Neural cell (in vitro differentiated cells): ENCODE measurements around the gene DYRK4. TPM values are rescaled to one million over a fixed set of nuclear protein-coding genes. Genes with fewer than 3 reads are reported as not detected.

Experiments used
- H2AFZ ChIP-seq: fragments of 200-600, 300-800 bp; sonication (generic), shearing (Covaris generic); 2 replicates; pipeline ENCODE4 v1.6.0; 2014; ENCODE audit warnings: low read depth, mild to moderate bottlenecking, antibody characterized with exemption, low read length, moderate library complexity
- H3F3A ChIP-seq: fragments of 200-600 bp; shearing (Covaris generic); 2 replicates; pipeline ENCODE4 v1.6.1; 2016; ENCODE audit warnings: mild to moderate bottlenecking, moderate library complexity, mixed read lengths, antibody characterized with exemption, low read length; ENCODE audit not compliant: insufficient read depth, poor library complexity, severe bottlenecking
- H3K27ac ChIP-seq: fragments of 200-600, 300-800 bp; sonication (generic), shearing (Covaris generic); 2 replicates; pipeline ENCODE4 v1.5.1; 2014; ENCODE audit warnings: mild to moderate bottlenecking, low read length, moderate library complexity
- H3K27me3 ChIP-seq: fragments of 300-800, 200-600 bp; sonication (generic), shearing (Covaris generic); 2 replicates; pipeline ENCODE4 v1.6.0; 2014; ENCODE audit warnings: mild to moderate bottlenecking, low read depth, low read length, moderate library complexity; ENCODE audit not compliant: insufficient read depth
- H3K36me3 ChIP-seq: fragments of 300-800, 200-600 bp; sonication (generic), shearing (Covaris generic); 2 replicates; pipeline ENCODE4 v1.5.1; 2014; ENCODE audit warnings: mild to moderate bottlenecking, antibody characterized with exemption, low read length, moderate library complexity; ENCODE audit not compliant: insufficient read depth
- H3K4me2 ChIP-seq: fragments of 300-800, 200-600 bp; sonication (generic), shearing (Covaris generic); 2 replicates; pipeline ENCODE4 v1.6.0; 2014; ENCODE audit warnings: mild to moderate bottlenecking, low read length
- H3K4me3 ChIP-seq: fragments of 300-800, 200-600 bp; sonication (generic), shearing (Covaris generic); 2 replicates; pipeline ENCODE4 v1.5.1; 2014; ENCODE audit warnings: mild to moderate bottlenecking, low read length, moderate library complexity
- H3K79me2 ChIP-seq: fragments of 200-600 bp; shearing (Covaris generic); replicated peaks from 2 replicates; pipeline ENCODE4 v1.6.0; 2014; ENCODE audit warnings: mild to moderate bottlenecking, low read length, moderate library complexity; ENCODE audit not compliant: insufficient read depth
- H3K9ac ChIP-seq: fragments of 300-800, 200-600 bp; sonication (generic), shearing (Covaris generic); 2 replicates; pipeline ENCODE4 v1.6.1; 2016; ENCODE audit warnings: mild to moderate bottlenecking, low read length, mixed read lengths
- H3K9me2 ChIP-seq: fragments of 200-600 bp; shearing (Covaris generic); 2 replicates; pipeline ENCODE4 v1.6.1; 2016; ENCODE audit warnings: mild to moderate bottlenecking, low read length, mixed read lengths; ENCODE audit not compliant: insufficient read depth
- H3K9me3 ChIP-seq: fragments of 200-600, 300-800 bp; sonication (generic), shearing (Covaris generic); 2 replicates; pipeline ENCODE4 v1.6.1; 2016; ENCODE audit warnings: mild to moderate bottlenecking, mixed run types, low read length, moderate library complexity, mixed read lengths
- H4K20me1 ChIP-seq: fragments of 200-600 bp; shearing (Covaris generic); 2 replicates; pipeline ENCODE4 v1.6.1; 2016; ENCODE audit warnings: mild to moderate bottlenecking, mixed run types; ENCODE audit not compliant: insufficient read depth
- CTCF ChIP-seq: fragments of 450-650 bp; IDR thresholded peaks from 2 replicates; pipeline ENCODE4 v1.5.1; 2014; ENCODE audit warnings: antibody characterized with exemption, mild to moderate bottlenecking, moderate library complexity; ENCODE audit not compliant: poor library complexity, severe bottlenecking
- EP300 ChIP-seq: fragments of 450-650 bp; conservative IDR thresholded peaks from 2 replicates; pipeline ENCODE4 v1.6.1; 2014; ENCODE audit warnings: antibody characterized with exemption, mild to moderate bottlenecking, moderate library complexity; ENCODE audit not compliant: poor library complexity, severe bottlenecking
- MXI1 ChIP-seq: fragments of 450-650 bp; conservative IDR thresholded peaks from 2 replicates; pipeline ENCODE4 v1.6.1; 2014; ENCODE audit warnings: antibody characterized with exemption, mild to moderate bottlenecking; ENCODE audit not compliant: poor library complexity, severe bottlenecking
- POLR2AphosphoS5 ChIP-seq: IDR thresholded peaks from 2 replicates; pipeline ENCODE4 v1.6.1; 2012
- RAD21 ChIP-seq: fragments of 450-650 bp; conservative IDR thresholded peaks from 2 replicates; pipeline ENCODE4 v1.6.1; 2014; ENCODE audit warnings: antibody characterized with exemption, mild to moderate bottlenecking, moderate library complexity
- SMC3 ChIP-seq: fragments of 450-650 bp; conservative IDR thresholded peaks from 2 replicates; pipeline ENCODE4 v1.6.1; 2014; ENCODE audit warnings: antibody characterized with exemption, mild to moderate bottlenecking, moderate library complexity; ENCODE audit not compliant: poor library complexity
- TAF1 ChIP-seq: IDR thresholded peaks from 2 replicates; pipeline ENCODE4 v1.6.1; 2012; ENCODE audit warnings: low read depth
- polyA plus RNA-seq: library from polyadenylated mRNA; depleted of rRNA; stranded (reverse); fragments of >200 nt; gene quantifications from 2 replicates; pipeline ENCODE4 v1.2.3, GENCODE V29; 2014

Gene DYRK4
- polyA plus RNA-seq, 1 donor from 2014 or later: 13.2 TPM

GRCh38 chr12:4563336-4563735 lies 1.3 kb downstream of the DYRK4 start:
- Histone ChIP-seq H2AFZ (no peak overlapping the region), H3K27ac (no peak overlapping the region)

GRCh38 chr12:4564818-4565217 lies 2.8 kb downstream of the DYRK4 start:
- Histone ChIP-seq H3K4me3 (no peak overlapping the region), H4K20me1 (no peaks in the 10 kb centered on the region), H3K4me2 (no peak overlapping the region), H3K36me3 (no peaks in the 10 kb centered on the region), H3K27me3 (no peaks in the 10 kb centered on the region), H2AFZ (no peak overlapping the region), H3K79me2 (no peaks in the 10 kb centered on the region), H3K9me3 (no peaks in the 10 kb centered on the region), H3K27ac (no peak overlapping the region), H3K9me2 (no peaks in the 10 kb centered on the region), H3F3A (no peaks in the 10 kb centered on the region), H3K9ac (no peak overlapping the region)
- TF ChIP-seq POLR2AphosphoS5: no peak
- no peak for TF ChIP-seq RAD21
- no peak for TF ChIP-seq MXI1
- no peak for TF ChIP-seq EP300
- no peak for TF ChIP-seq SMC3
- TF ChIP-seq TAF1: no peak

More at GRCh38 chr12:4563336-4563735, 1.3 kb downstream of the DYRK4 start:
- Histone ChIP-seq H3K9me3 (no peaks in the 10 kb centered on the region), H3K27me3 (no peaks in the 10 kb centered on the region), H3K36me3 (no peaks in the 10 kb centered on the region), H3K9ac (no peak overlapping the region), H3F3A (no peaks in the 10 kb centered on the region), H3K79me2 (no peaks in the 10 kb centered on the region), H4K20me1 (no peaks in the 10 kb centered on the region), H3K4me3 (no peak overlapping the region), H3K4me2 (no peak overlapping the region), H3K9me2 (no peaks in the 10 kb centered on the region)
- TF ChIP-seq EP300 (no peak), RAD21 (no peak), POLR2AphosphoS5 (no peak), CTCF (no peak)

- Histone ChIP-seq H3K36me3 (no peaks in the 10 kb centered on the region), H3K4me3 (no peak overlapping the region), H3K27me3 (no peaks in the 10 kb centered on the region), H3K9me2 (no peaks in the 10 kb centered on the region), H3K9me3 (no peaks in the 10 kb centered on the region), H3K79me2 (no peaks in the 10 kb centered on the region), H2AFZ (no peak overlapping the region), H3K27ac (no peak overlapping the region), H3K4me2 (no peak overlapping the region), H3F3A (no peaks in the 10 kb centered on the region), H4K20me1 (no peaks in the 10 kb centered on the region), H3K9ac (no peak overlapping the region)
- no peak for TF ChIP-seq CTCF
- no peak for TF ChIP-seq TAF1
- TF ChIP-seq SMC3: no peak
Observed at GRCh38 chr12:4566474-4566873, 4.5 kb downstream of the DYRK4 start.
